Heart right ventricle (tissue), 16 donors: ENCODE measurements around the gene TMEM97. TPM values are rescaled to one million over a fixed set of nuclear protein-coding genes. Genes with fewer than 3 reads are reported as not detected.
A peak's percentile ranks its signal among the peaks of the same experiment; 100 is the strongest.

Source experiments
- ATAC-seq, 8 donors: fragments of 200-7000 bp; cut with Tn5 transposase; one replicate each; pipeline ENCODE4 v1.9.1; 2020; ENCODE audit warnings: mild to moderate bottlenecking in 8 of 8, moderate library complexity in 8 of 8, moderate number of reproducible peaks in 1 of 8
- DNase-seq, 2 donors: peaks; one replicate each; pipeline ENCODE4 v3.0.0-alpha.2; 2020
- H3K27ac ChIP-seq, 10 donors: fragments of 200-600 bp; sonication (generic) in 2 of 10; one replicate each; pipeline versions ENCODE4 v1.5.0 to v1.8.0; 2020 to 2022; ENCODE audit warnings: mild to moderate bottlenecking in 3 of 10
- H3K27me3 ChIP-seq, 7 donors: fragments of 200-600 bp; one replicate each; pipeline ENCODE4 v1.8.0; 2021 to 2022; ENCODE audit warnings: mild to moderate bottlenecking in 2 of 7
- H3K36me3 ChIP-seq, 9 donors: fragments of 200-600 bp; sonication (generic) in 1 of 9; one replicate each; pipeline versions ENCODE4 v1.5.0 to v1.8.0; 2020 to 2022; ENCODE audit warnings: mild to moderate bottlenecking in 2 of 9
- H3K4me1 ChIP-seq, 9 donors: fragments of 200-600 bp; sonication (generic) in 1 of 9; one replicate each; pipeline versions ENCODE4 v1.5.0 to v1.8.0; 2020 to 2022; ENCODE audit warnings: mild to moderate bottlenecking in 4 of 9
- H3K4me3 ChIP-seq, 10 donors: fragments of 200-600 bp; sonication (generic) in 2 of 10; one replicate each; pipeline versions ENCODE4 v1.5.0 to v1.8.0; 2020 to 2022; ENCODE audit warnings: mild to moderate bottlenecking in 7 of 10, moderate library complexity in 2 of 10
- H3K9me3 ChIP-seq, 11 donors: fragments of 200-600 bp in 10 of 11; sonication (generic) in 2 of 11; one replicate each; pipeline versions ENCODE4 v1.5.0 to v1.8.0; 2013 to 2022; ENCODE audit warnings: mild to moderate bottlenecking in 2 of 11, control low read depth in 1 of 11, moderate library complexity in 1 of 11
- CTCF ChIP-seq, 9 donors: fragments of 200-600 bp; sonication (generic) in 2 of 9; IDR thresholded peaks; one replicate each; pipeline versions ENCODE4 v1.5.0 to v1.8.0; 2021 to 2022; ENCODE audit warnings: antibody characterized with exemption in 9 of 9, mild to moderate bottlenecking in 5 of 9, moderate library complexity in 1 of 9
- WGBS, 2 donors: extraction: QIAGEN DNeasy Blood & Tissue Kit; methylation state at CpG; one replicate each; pipeline ENCODE4 v1.1.7; 2013; ENCODE audit warnings: inconsistent platforms in 1 of 2; 5-methylcytosine and 5-hydroxymethylcytosine counted together
- intact Hi-C, 10 donors: fragments of 100-400 bp; cut with DNase I; formaldehyde crosslinking; loops; one replicate each; pipeline versions ENCODE4 v1.11.1 to v1.14.2; 2022
- microRNA-seq, 2 donors: library from miRNA; unstranded; fragments of <30 nt; microRNA quantifications; one replicate each; pipeline ENCODE4 v1.2.0, GENCODE V29; 2021
- polyA plus RNA-seq, 2 donors: library from polyadenylated mRNA; stranded (reverse); fragments of 200-250 nt; gene quantifications; one replicate each; pipeline ENCODE4 v1.2.3, GENCODE V29; 2013
- total RNA-seq, 10 donors: library from RNA; stranded (reverse); fragmentation: NEBNext Ultra II Directional in 3 of 10; extraction: Animal tissue kit (Norgen Biotek cat#: 25700) in 3 of 10; gene quantifications; one replicate each; pipeline versions ENCODE4 v1.2.1 to v1.2.4, GENCODE V29; 2021 to 2023
- donor health status: Arrhythmogenic right ventricular cardiomyopathy.
- donor health status: ischemic (EF 13 %, LVEDD 7.1; RV severe dilation, severe dysfunction).
- donor health status: healthy with polysubstance abuse.
- donor health status: DM: no; HTN: yes; CAD: no.
- donor health status: DM: no; HTN: no; CAD: no.
- donor health status: ischemic (EF 25% LVEDD 6.9; RV normal size, moderate dysfunction).
- donor health status: ischemic (EF 25% LVEDD 5.7; RV mildly dilated, moderate dysfunction).
- donor health status: healthy.
- donor health status: DM: yes; HTN: yes; CAD: no.
- donor health status: Ischemic cardiomyopathy.
- donor health status: ischemic (EF 35%, LVEDD 5.7; RV mildly dilated, moderate dysfunction).
- donor health status: nonischemic (EF 11% LVEDD 7.7; RV severe dilation, severe dysfunction).
- donor health status: DM: yes; HTN: yes; CAD: no.
- donor health status: PGD.
- donor health status: ischemic (EF 29% LVEDD 5.4; RV normal size, mild dysfunction).
- donor health status: nonischemic (EF 23%, LVEDD 6.1; RV moderate dilation, normal function).

Gene TMEM97
- total and polyA plus RNA-seq, 12 donors = 1.6 to 5.2 (median 3.2) TPM

DNA sequence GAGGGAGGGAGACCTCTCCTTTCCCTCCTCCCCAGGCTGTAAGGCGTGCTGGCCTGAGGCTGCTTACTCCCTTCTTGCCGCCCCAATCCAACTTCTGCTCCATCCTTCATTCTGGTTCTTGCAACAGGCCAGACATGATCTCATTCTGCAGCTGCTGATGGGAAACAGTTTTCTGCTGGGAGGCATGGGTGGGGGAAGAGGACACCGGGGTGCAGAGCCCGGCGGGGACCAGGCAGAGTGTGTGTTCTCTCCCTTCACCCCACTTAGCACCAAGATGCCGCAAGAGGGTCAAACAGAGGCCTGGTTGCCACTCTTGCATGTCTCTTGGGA, 53.9 kb downstream of the TMEM97 start:
- no peak overlapping the region for H3K27ac ChIP-seq
- no peak for ATAC-seq
- H3K4me3 ChIP-seq = peak overlapping the region in 6 of 10 donors; percentile 48 to 74 (median 67)

More for the DNA sequence above, 53.9 kb downstream of the TMEM97 start:
- TF ChIP-seq CTCF (IDR thresholded peaks at IDR 0.05) = no peak
- Histone ChIP-seq H3K4me1 (peaks cover 4 to 40% (median 29%) of the 10 kb centered on the region in 9 donors), H3K27me3 (peaks cover 0 to 22% (median 0%) of the 10 kb centered on the region in 7 donors), H3K36me3 (peaks cover 0 to 4% (median 0%) of the 10 kb centered on the region in 9 donors), H3K9me3 (no peaks in the 10 kb centered on the region)
- intact Hi-C loops = no loop called here
- WGBS, 2 donors = 87 to 88% methylated on average over 6 of the region's 6 CpGs
- no peak for DNase-seq

Small RNA genes lying within 50 kb of the gene (microRNA-seq; reads per million reads assigned to microRNA genes)
- gene MIR4723 = 0 to 1.0 reads per million in 2 donors

Other genes with a start within 250 kb of the TMEM97 start
- gene IFT20, start 16.3 kb downstream of the TMEM97 start, total RNA-seq = 10 to 100 TPM in 7 of 10 donors, 1 to 10 TPM in 3; 8.5 to 15.4 (median 10.8) TPM
- 10 to 100 TPM; 16.8 to 38.2 TPM for gene IFT20, start 16.3 kb downstream of the TMEM97 start, polyA plus RNA-seq
- gene TNFAIP1, start 16.6 kb downstream of the TMEM97 start, total RNA-seq = 10 to 100 TPM; 33.0 to 87.6 (median 45.8) TPM
- gene TNFAIP1, start 16.6 kb downstream of the TMEM97 start, polyA plus RNA-seq = 10 to 100 TPM; 15.1 to 33.8 TPM
- 100 to 1,000 TPM; 144 to 176 (median 160) TPM for gene POLDIP2, start 38.3 kb downstream of the TMEM97 start, total RNA-seq
- 100 to 1,000 TPM in 1 of 2 donors, 10 to 100 TPM in 1; 66.4 to 149 TPM for gene POLDIP2, start 38.3 kb downstream of the TMEM97 start, polyA plus RNA-seq
- not detected for gene SEBOX, start 46.0 kb downstream of the TMEM97 start, total RNA-seq
- not detected for gene SEBOX, start 46.0 kb downstream of the TMEM97 start, polyA plus RNA-seq
- 100 to 1,000 TPM in 1 of 10 donors, 10 to 100 TPM in 9; 44.8 to 121 (median 67.0) TPM for gene VTN, start 51.1 kb downstream of the TMEM97 start, total RNA-seq
- gene VTN, start 51.1 kb downstream of the TMEM97 start, polyA plus RNA-seq = 10 to 100 TPM; 26.3 to 27.8 TPM
- 10 to 100 TPM in 1 of 10 donors, 1 to 10 TPM in 9; 5.2 to 10.5 (median 8.4) TPM for gene SARM1, start 52.5 kb downstream of the TMEM97 start, total RNA-seq
- gene SARM1, start 52.5 kb downstream of the TMEM97 start, polyA plus RNA-seq = 1 to 10 TPM; 4.4 to 4.8 TPM
- 10 to 100 TPM in 1 of 10 donors, 1 to 10 TPM in 9; 3.6 to 10.2 (median 4.9) TPM for gene SLC46A1, start 87.0 kb downstream of the TMEM97 start, total RNA-seq
- gene SLC46A1, start 87.0 kb downstream of the TMEM97 start, polyA plus RNA-seq = 1 to 10 TPM; 1.4 to 2.8 TPM
- gene SLC13A2, start 154.4 kb downstream of the TMEM97 start, total RNA-seq = not detected
- not detected for gene SLC13A2, start 154.4 kb downstream of the TMEM97 start, polyA plus RNA-seq
- not detected for gene FOXN1, start 187.1 kb downstream of the TMEM97 start, total RNA-seq
- not detected for gene FOXN1, start 187.1 kb downstream of the TMEM97 start, polyA plus RNA-seq
- gene UNC119, start 233.4 kb downstream of the TMEM97 start, total RNA-seq = 10 to 100 TPM; 10.6 to 23.4 (median 21.0) TPM
- 10 to 100 TPM; 18.0 to 23.8 TPM for gene UNC119, start 233.4 kb downstream of the TMEM97 start, polyA plus RNA-seq